HEK293 (cell line): Measurements from ENCODE around the gene POLR1E.

Experiments
- CTCF ChIA-PET: fragments of 350-600 bp; formaldehyde crosslinking; extraction: SDS; loops from one replicate; lab custom pipeline; 2021; ENCODE audit warnings: antibody characterized with exemption; lab: Yijun Ruan, JAX
- POLR2A ChIA-PET: fragments of 300-600 bp; formaldehyde crosslinking; extraction: SDS; loops from one replicate; lab custom pipeline; 2020; ENCODE audit warnings: antibody characterized with exemption, inconsistent platforms; lab: Yijun Ruan, JAX
- H3K27ac ChIP-seq: fragments of 200-500 bp; sonication (Bioruptor generic); 2 replicates; pipeline ENCODE4 v1.5.1; 2014; ENCODE audit warnings: low read depth, low read length, control low read depth, inconsistent platforms; ENCODE audit errors: extremely low read depth
- H3K36me3 ChIP-seq, 2 experiments: fragments of 200-500 bp in 1 of 2; sonication (Bioruptor generic) in 1 of 2; 1 replicate in 1 of 2; 2 replicates in 1 of 2; pipeline ENCODE4 v1.5.1; 2014 to 2017; ENCODE audit warnings: inconsistent platforms in 2 of 2, low read length in 2 of 2; ENCODE audit not compliant: control insufficient read depth in 2 of 2, insufficient read depth in 1 of 2
- H3K4me1 ChIP-seq: fragments of 200-500 bp; sonication (Bioruptor generic); 2 replicates; pipeline ENCODE4 v1.5.1; 2014; ENCODE audit warnings: mild to moderate bottlenecking, low read length, inconsistent platforms; ENCODE audit not compliant: control insufficient read depth, insufficient read depth
- H3K4me3 ChIP-seq: 2 replicates; pipeline ENCODE4 v1.5.1; 2011; ENCODE audit warnings: low read depth, mild to moderate bottlenecking, control low read depth, low read length, moderate library complexity
- H3K9me3 ChIP-seq: fragments of 200-500 bp; sonication (Bioruptor generic); 2 replicates; pipeline ENCODE4 v1.5.1; 2014; ENCODE audit warnings: low read depth, low read length, inconsistent platforms; ENCODE audit not compliant: control insufficient read depth, insufficient read depth
- KLF7 ChIP-seq: fragments of 450-650 bp; formaldehyde crosslinking; IDR thresholded peaks from 2 replicates; pipeline ENCODE4 v1.5.1; 2016; ENCODE audit warnings: missing biosample characterization, missing genetic modification characterization, borderline replicate concordance
- RBAK ChIP-seq: fragments of 450-650 bp; formaldehyde crosslinking; IDR thresholded peaks from 2 replicates; pipeline ENCODE4 v1.5.1; 2016; ENCODE audit warnings: missing biosample characterization, missing genetic modification characterization
- ZNF10 ChIP-seq: fragments of 450-650 bp; formaldehyde crosslinking; IDR thresholded peaks from 2 replicates; pipeline ENCODE4 v1.5.1; 2017; ENCODE audit warnings: missing biosample characterization, missing genetic modification characterization
- ZNF133 ChIP-seq: fragments of 450-650 bp; formaldehyde crosslinking; IDR thresholded peaks from 2 replicates; pipeline ENCODE4 v1.5.1; 2016; ENCODE audit warnings: missing biosample characterization, missing genetic modification characterization
- ZNF16 ChIP-seq: fragments of 450-650 bp; formaldehyde crosslinking; IDR thresholded peaks from 2 replicates; pipeline ENCODE4 v1.5.1; 2016; ENCODE audit warnings: low read depth, missing biosample characterization, missing genetic modification characterization
- ZNF169 ChIP-seq: fragments of 450-650 bp; formaldehyde crosslinking; IDR thresholded peaks from 2 replicates; pipeline ENCODE4 v1.5.1; 2016; ENCODE audit warnings: missing biosample characterization, missing genetic modification characterization
- ZNF184 ChIP-seq: fragments of 450-650 bp; IDR thresholded peaks from 2 replicates; pipeline ENCODE4 v1.5.1; 2018; ENCODE audit warnings: missing biosample characterization, mild to moderate bottlenecking, missing genetic modification characterization
- ZNF354C ChIP-seq: fragments of 450-650 bp; formaldehyde crosslinking; IDR thresholded peaks from 2 replicates; pipeline ENCODE4 v1.5.1; 2016; ENCODE audit warnings: missing biosample characterization, missing genetic modification characterization, low read depth, borderline replicate concordance
- ZNF416 ChIP-seq: fragments of 450-650 bp; formaldehyde crosslinking; IDR thresholded peaks from 2 replicates; pipeline ENCODE4 v1.5.1; 2016; ENCODE audit warnings: missing biosample characterization, missing genetic modification characterization
- ZNF423 ChIP-seq: fragments of 450-650 bp; formaldehyde crosslinking; IDR thresholded peaks from 2 replicates; pipeline ENCODE4 v1.5.1; 2016; ENCODE audit warnings: missing biosample characterization, missing genetic modification characterization
- ZNF580 ChIP-seq: fragments of 450-650 bp; formaldehyde crosslinking; IDR thresholded peaks from 2 replicates; pipeline ENCODE4 v1.5.1; 2016; ENCODE audit warnings: missing biosample characterization, missing genetic modification characterization
- ZNF596 ChIP-seq: fragments of 450-650 bp; IDR thresholded peaks from 2 replicates; pipeline ENCODE4 v1.5.0; 2018; ENCODE audit warnings: missing biosample characterization, mild to moderate bottlenecking, missing genetic modification characterization, moderate library complexity
- ZNF677 ChIP-seq: fragments of 450-650 bp; IDR thresholded peaks from 2 replicates; pipeline ENCODE4 v1.5.0; 2018; ENCODE audit warnings: missing biosample characterization, mild to moderate bottlenecking, missing genetic modification characterization, moderate library complexity
- ZNF707 ChIP-seq: fragments of 450-650 bp; formaldehyde crosslinking; IDR thresholded peaks from 2 replicates; pipeline ENCODE4 v1.5.1; 2016; ENCODE audit warnings: missing biosample characterization, missing genetic modification characterization
- ZNF768 ChIP-seq: fragments of 450-650 bp; formaldehyde crosslinking; IDR thresholded peaks from 2 replicates; pipeline ENCODE4 v1.5.1; 2018; ENCODE audit warnings: missing biosample characterization, mild to moderate bottlenecking, missing genetic modification characterization
- TF ChIP-seq, protein P1 (sequence below): fragments of 450-650 bp; formaldehyde crosslinking; IDR thresholded peaks from 2 replicates; pipeline ENCODE4 v1.5.1; 2016; ENCODE audit warnings: missing biosample characterization, missing genetic modification characterization, borderline replicate concordance
- TF ChIP-seq, protein P2 (sequence below): fragments of 450-650 bp; formaldehyde crosslinking; IDR thresholded peaks from 2 replicates; pipeline ENCODE4 v1.5.1; 2016; ENCODE audit warnings: missing biosample characterization, missing genetic modification characterization

POLR1E gene

GRCh38 chr9:37437621-37438020 is 48.1 kb upstream of the POLR1E start:
- no peak overlapping the region for H3K27ac ChIP-seq
- peaks cover 5 to 100% of the 10 kb centered on the region in 2 experiments for H3K36me3 ChIP-seq
- H3K4me1 ChIP-seq: no peaks in the 10 kb centered on the region
- H3K4me3 ChIP-seq: no peak overlapping the region
- TF ChIP-seq ZNF416 (tag by site-specific recombination): no peak
- TF ChIP-seq ZNF768 (tag by site-specific recombination): no peak
- no peak for TF ChIP-seq ZNF707 (tag by site-specific recombination)
- TF ChIP-seq, protein P1, sequence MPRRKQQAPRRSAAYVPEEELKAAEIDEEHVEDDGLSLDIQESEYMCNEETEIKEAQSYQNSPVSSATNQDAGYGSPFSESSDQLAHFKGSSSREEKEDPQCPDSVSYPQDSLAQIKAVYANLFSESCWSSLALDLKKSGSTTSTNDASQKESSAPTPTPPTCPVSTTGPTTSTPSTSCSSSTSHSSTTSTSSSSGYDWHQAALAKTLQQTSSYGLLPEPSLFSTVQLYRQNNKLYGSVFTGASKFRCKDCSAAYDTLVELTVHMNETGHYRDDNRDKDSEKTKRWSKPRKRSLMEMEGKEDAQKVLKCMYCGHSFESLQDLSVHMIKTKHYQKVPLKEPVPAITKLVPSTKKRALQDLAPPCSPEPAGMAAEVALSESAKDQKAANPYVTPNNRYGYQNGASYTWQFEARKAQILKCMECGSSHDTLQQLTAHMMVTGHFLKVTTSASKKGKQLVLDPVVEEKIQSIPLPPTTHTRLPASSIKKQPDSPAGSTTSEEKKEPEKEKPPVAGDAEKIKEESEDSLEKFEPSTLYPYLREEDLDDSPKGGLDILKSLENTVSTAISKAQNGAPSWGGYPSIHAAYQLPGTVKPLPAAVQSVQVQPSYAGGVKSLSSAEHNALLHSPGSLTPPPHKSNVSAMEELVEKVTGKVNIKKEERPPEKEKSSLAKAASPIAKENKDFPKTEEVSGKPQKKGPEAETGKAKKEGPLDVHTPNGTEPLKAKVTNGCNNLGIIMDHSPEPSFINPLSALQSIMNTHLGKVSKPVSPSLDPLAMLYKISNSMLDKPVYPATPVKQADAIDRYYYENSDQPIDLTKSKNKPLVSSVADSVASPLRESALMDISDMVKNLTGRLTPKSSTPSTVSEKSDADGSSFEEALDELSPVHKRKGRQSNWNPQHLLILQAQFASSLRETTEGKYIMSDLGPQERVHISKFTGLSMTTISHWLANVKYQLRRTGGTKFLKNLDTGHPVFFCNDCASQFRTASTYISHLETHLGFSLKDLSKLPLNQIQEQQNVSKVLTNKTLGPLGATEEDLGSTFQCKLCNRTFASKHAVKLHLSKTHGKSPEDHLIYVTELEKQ (tag by site-specific recombination): no peak
- no peak for TF ChIP-seq RBAK (tag by site-specific recombination)
- TF ChIP-seq ZNF16: no peak
- TF ChIP-seq ZNF10: no peak
- TF ChIP-seq ZNF423 (tag by site-specific recombination): no peak
- no peak for TF ChIP-seq ZNF184 (tag by site-specific recombination)
- TF ChIP-seq ZNF169 (tag by site-specific recombination): no peak
- TF ChIP-seq KLF7: no peak
- TF ChIP-seq, protein P2, sequence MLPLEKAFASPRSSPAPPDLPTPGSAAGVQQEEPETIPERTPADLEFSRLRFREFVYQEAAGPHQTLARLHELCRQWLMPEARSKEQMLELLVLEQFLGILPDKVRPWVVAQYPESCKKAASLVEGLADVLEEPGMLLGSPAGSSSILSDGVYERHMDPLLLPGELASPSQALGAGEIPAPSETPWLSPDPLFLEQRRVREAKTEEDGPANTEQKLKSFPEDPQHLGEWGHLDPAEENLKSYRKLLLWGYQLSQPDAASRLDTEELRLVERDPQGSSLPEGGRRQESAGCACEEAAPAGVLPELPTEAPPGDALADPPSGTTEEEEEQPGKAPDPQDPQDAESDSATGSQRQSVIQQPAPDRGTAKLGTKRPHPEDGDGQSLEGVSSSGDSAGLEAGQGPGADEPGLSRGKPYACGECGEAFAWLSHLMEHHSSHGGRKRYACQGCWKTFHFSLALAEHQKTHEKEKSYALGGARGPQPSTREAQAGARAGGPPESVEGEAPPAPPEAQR (tag by site-specific recombination): no peak
- ChIA-PET CTCF (no interaction called here), POLR2A (no interaction called here)
- no peaks in the 10 kb centered on the region for H3K9me3 ChIP-seq

- no peak for TF ChIP-seq ZNF596 (tag by site-specific recombination)
- no peak for TF ChIP-seq ZNF354C
- TF ChIP-seq ZNF677 (tag by site-specific recombination): no peak
- TF ChIP-seq, protein P2 (tag by site-specific recombination): no peak
- TF ChIP-seq ZNF580 (tag by site-specific recombination): no peak
- TF ChIP-seq ZNF133 (tag by site-specific recombination): no peak
- Histone ChIP-seq H3K4me3 (no peak overlapping the region), H3K36me3 (peaks cover 5 to 96% of the 10 kb centered on the region in 2 experiments), H3K4me1 (no peaks in the 10 kb centered on the region), H3K27ac (no peak overlapping the region), H3K9me3 (no peaks in the 10 kb centered on the region)
- ChIA-PET POLR2A (no interaction called here), CTCF (interaction anchor here (0.5 kb wide), 1 partner anchor 13 kb away, joined by 4 read pairs; no protein-coding TSS in a partner anchor)
These were observed 47.4 kb upstream of the POLR1E start for GRCh38 chr9:37438359-37438758.
